Measurements from ENCODE around the gene CD47.
A peak's percentile ranks its signal among the peaks of the same experiment; 100 is the strongest.

The CD47 gene

GRCh38 chr3:108090049-108090700 lies 656 bp downstream of the CD47 start:
- DNase-seq: peak; percentile 68 to 71

- DNase-seq: no peak
Observed at GRCh38 chr3:108089579-108089978, 1.3 kb downstream of the CD47 start.

- peak in 1 of 2 donors; percentile 33 for DNase-seq
Observed at GRCh38 chr3:108088697-108089096, 2.1 kb downstream of the CD47 start.

GRCh38 chr3:108088146-108088545 lies 2.7 kb downstream of the CD47 start:
- no peak for DNase-seq

GRCh38 chr3:108086653-108087052 lies 4.2 kb downstream of the CD47 start:
- no peak for DNase-seq

GRCh38 chr3:108085810-108086350 lies 5.0 kb downstream of the CD47 start:
- DNase-seq: no peak

GRCh38 chr3:108085370-108085769 lies 5.5 kb downstream of the CD47 start:
- DNase-seq: no peak

- no peak for DNase-seq
Observed at GRCh38 chr3:108079877-108080276, 11.0 kb downstream of the CD47 start.

GRCh38 chr3:108079043-108079442 lies 11.8 kb downstream of the CD47 start:
- no peak for DNase-seq

GRCh38 chr3:108076564-108076963 lies 14.3 kb downstream of the CD47 start:
- no peak for DNase-seq

GRCh38 chr3:108073764-108074431 lies 16.9 kb downstream of the CD47 start:
- no peak for DNase-seq

GRCh38 chr3:108071368-108071767 lies 19.5 kb downstream of the CD47 start:
- no peak for DNase-seq

- DNase-seq: no peak
Observed at GRCh38 chr3:108070356-108070755, 20.5 kb downstream of the CD47 start.

GRCh38 chr3:108067768-108068167 lies 23.1 kb downstream of the CD47 start:
- no peak for DNase-seq

GRCh38 chr3:108065096-108065495 lies 25.7 kb downstream of the CD47 start:
- no peak for DNase-seq

GRCh38 chr3:108064293-108064887 lies 26.4 kb downstream of the CD47 start:
- no peak for DNase-seq

GRCh38 chr3:108062051-108062450 lies 28.8 kb downstream of the CD47 start:
- DNase-seq: no peak

GRCh38 chr3:108060331-108060730 lies 30.5 kb downstream of the CD47 start:
- DNase-seq: no peak

- no peak for DNase-seq
Observed at GRCh38 chr3:108055931-108056330, 34.9 kb downstream of the CD47 start.

GRCh38 chr3:108054935-108055334 lies 35.9 kb downstream of the CD47 start:
- no peak for DNase-seq

- DNase-seq: no peak
Observed at GRCh38 chr3:108053483-108053882, 37.3 kb downstream of the CD47 start.

- no peak for DNase-seq
Observed at GRCh38 chr3:108053067-108053466, 37.8 kb downstream of the CD47 start.

GRCh38 chr3:108051005-108051404 lies 39.8 kb downstream of the CD47 start:
- DNase-seq: no peak

GRCh38 chr3:108047987-108048386 lies 42.8 kb downstream of the CD47 start:
- DNase-seq: no peak
